DMS 273 (cell line): ENCODE results near the gene PAN3.
A peak's percentile ranks its signal among the peaks of the same experiment; 100 is the strongest.

Source experiments
- DNase-seq: peaks from one replicate; lab custom pipeline; 2025; ENCODE audit not compliant: unreplicated experiment; lab: John Stamatoyannopoulos, UW

The PAN3 gene

DNA sequence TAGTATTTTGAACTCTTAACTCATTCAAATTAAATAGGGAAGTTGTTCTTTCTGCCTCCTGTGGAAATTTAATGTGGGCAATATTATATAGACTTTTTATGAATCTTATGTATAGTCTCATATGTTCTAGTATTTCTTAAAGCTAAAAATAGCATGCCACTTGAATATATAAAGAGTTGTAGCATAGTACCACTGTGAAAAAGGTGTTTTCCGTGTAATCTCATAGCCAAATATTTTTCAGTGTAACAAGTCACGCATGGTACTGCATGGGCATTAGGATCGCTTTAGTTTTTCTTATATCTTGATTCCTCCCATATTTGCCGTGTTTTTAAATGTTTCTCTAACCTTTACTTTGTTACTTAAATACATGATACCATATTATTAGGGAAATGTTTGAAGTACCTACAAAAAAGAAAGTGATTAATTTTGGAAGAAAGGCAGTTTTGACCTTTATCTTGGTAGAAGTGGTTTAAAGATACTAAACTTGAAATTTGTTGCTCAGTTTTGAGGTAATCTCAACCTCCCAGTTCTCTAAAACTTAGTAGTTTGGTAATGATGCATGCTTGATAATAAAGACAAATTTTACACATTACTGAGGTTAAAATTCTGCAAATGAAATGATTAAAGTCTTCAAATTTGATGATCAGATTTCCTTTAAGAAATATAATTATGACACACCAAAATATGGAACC, 81.2 kb downstream of the PAN3 start:
- DNase-seq = no peak

DNA sequence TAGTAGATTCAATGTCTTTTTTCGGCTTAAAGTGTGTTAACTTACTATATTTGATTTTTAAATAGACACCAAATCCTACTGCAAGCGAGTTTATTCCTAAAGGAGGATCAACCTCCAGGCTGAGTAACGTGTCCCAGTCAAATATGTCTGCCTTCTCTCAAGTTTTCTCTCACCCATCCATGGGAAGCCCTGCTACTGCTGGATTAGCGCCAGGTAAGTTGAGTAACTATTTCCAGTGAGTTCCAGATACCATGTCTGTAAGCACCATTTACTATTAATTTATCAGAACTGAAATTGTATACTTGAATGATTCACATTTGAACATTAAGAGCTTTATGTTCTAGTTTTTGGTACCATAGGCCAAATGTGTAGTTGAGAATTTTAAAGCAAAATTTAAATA, 81.8 kb downstream of the PAN3 start:
- no peak for DNase-seq

DNA sequence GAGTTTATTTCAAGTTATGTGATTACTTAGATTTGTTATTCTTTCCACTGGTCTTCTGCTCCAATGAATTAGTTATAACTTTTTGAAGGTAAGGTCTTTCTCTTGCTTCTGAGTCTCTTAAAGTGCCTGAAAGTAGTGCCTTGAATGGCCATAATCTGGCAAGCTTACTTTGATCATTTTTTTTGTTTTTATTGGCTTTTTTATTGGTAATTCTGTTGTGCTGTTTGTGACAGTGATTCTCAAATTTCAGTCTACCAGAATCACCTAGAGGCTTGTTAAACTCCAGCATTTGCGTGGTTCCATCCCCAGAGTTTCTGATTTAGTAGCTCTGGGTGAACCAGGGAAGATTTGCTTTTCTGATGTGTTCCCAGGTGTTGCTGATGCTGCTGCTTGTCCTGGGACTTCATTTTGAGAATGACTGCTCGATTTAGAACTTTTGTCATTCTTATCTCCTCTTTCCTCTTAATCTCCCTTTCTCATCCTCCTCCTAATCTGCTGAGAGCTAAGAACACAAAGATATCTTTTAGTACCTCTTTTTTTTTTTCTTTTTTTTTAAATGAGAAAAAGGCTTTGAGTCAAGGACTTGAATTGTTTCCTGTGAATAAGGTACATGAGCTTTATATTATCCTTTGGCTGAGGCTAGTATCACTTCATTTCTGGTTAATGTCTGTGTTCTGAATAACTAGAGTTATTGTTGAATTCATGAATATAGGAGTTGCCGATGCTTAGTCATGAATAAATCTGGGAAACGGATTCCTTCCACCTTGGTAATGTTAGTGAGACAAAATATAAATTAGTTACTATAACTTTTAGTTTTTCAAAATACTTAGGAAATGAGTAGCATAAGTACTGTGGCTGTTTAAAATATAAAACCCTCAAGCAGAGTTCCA, 91.4 kb downstream of the PAN3 start:
- no peak for DNase-seq

DNA sequence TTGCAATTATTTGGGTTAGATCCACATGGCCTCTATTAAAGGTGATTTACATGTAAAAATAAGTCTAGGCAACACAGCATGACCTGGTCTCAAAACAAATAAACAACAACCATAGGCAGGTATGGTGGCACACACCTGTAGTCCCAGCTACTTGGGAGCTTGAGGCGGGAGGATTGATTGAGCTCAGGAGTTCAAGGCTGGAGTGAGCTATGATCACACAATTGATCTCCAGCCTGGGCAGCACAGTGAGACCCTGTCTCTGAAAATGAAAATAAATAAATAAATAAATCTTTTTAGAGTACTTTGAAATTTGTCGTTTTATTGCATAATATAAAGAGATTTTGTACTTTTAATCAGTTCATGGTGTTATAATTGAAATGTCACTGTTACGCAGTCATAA, 93.3 kb downstream of the PAN3 start:
- DNase-seq = no peak

DNA sequence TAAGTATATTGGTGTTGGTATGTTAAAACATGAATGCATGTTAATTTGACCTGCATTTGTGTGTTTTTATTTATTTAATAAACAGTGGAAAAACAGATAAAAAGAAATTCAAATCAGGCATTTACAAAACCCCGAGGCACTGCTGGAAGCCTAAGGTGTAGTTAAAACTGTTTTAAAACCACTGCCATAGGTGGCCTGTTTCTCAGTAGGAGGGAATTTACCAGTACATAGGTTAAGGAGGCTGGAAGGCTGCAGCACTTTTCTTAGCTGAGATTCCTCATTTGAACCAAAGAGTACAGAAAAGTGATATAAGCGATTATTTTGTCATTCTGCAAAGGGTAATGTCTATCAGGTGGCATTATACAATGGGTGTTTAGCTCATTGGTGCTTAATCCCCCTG, 99.6 kb downstream of the PAN3 start:
- no peak for DNase-seq

DNA sequence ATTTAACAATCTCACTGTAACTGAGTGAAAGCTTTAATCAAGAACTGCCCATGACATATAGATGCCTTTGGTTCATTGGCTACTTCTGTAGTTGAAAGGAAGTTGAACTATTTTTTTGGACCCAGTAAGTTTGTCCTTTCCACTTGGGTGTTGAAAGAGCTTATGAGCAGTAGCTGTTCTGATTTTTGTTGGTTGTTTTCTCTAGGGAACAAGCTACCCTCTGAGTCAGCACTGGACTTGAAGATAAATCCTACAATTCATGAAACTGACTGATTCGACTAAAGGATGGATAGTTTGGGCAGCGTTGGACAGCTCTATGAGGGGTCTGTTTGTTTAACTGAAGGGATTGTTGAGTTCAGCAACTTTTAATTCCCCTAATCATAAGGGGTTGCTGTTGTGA, 101.0 kb downstream of the PAN3 start:
- DNase-seq = no peak

DNA sequence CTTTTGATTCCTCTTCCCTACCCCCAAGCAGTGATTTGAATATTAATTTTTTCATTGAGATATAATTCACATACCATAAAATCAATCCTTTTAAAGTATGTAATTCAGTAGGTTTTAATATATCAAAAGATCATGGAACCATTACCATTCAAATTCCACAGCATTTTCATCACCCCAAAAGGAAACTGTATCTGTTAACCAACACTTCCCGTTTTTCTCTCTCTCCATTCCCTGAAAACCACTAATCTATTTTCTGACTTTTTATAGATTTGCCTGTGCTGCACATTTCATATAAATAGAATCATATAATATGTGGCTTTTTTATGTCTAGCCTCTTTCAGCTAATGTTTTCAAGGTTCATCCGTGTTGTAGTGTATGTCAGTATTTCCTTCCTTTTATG, 107.1 kb downstream of the PAN3 start:
- DNase-seq = no peak

DNA sequence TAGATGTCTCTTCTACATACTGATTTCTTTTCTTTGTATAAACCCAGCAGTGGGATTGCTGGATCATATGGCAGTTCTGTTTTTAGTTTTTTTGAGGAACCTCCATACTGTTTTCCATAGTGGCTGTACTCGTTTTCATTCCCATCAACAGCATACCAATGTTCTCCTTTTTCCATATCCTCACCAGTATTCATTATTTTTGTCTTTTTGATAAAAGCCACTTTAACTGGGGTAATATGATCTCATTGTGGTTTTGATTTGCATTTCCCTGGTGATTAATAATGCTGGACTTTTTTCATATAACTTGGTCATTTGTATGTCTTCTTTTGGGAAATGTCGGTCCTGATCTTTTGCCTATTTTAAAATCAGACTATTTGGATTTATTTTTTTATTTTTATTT, 108.5 kb downstream of the PAN3 start:
- no peak for DNase-seq

DNA sequence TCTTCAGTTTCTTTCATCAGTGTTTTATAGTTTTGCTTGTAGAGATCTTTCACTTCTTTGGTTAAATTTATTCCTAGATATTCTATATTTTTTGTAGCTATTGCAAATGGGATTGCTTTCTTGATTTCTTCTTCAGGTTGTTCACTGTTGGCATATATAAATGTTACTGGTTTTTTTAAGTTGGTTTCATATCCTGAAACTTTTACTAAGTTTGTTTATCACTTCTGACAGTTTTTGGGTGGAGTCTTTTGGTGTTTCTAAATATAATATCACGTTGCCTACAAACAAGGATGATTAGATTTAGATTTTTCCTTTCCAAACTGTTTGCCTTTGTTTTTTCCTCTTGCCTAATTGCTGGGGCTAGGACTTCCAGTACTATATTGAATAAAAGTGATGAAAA, 109.7 kb downstream of the PAN3 start:
- no peak for DNase-seq

DNA sequence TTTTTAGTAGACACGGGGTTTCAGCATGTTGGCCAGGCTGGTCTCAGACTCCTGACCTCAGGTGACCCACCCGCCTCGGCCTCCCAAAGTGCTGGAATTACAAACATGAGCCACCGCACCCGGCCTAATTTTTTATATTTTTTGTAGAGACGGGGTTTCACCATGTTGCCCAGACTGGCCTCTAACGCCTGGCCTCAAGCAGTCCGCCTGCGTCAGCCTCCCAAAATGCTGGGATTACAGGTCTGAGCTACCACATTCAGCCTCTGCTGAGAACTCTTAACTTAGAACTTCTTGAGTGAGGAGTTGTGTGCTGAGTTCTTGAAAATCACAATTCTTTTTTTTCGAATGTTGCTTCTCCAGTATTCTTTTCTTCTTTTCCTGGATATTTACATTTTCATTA, 112.2 kb downstream of the PAN3 start:
- no peak for DNase-seq

DNA sequence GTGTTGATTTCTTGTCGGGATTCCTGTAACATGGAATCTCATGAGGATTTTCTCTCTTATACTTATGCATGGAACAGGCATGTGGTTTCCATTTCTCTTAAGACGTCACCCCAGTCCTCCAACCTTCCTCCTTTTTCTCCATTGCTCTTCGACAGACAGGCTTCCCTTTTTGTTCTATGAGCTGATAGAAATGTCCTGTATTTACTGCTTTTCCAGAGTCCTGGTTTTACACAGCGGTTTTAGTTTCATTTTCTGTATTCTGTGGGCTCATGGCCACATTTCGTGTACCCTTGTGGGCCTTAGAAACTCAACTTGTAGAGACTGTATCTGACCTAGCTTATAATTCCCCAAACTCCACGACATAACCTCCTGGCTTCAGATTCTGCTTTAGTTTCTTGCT, 113.1 kb downstream of the PAN3 start:
- no peak for DNase-seq

DNA sequence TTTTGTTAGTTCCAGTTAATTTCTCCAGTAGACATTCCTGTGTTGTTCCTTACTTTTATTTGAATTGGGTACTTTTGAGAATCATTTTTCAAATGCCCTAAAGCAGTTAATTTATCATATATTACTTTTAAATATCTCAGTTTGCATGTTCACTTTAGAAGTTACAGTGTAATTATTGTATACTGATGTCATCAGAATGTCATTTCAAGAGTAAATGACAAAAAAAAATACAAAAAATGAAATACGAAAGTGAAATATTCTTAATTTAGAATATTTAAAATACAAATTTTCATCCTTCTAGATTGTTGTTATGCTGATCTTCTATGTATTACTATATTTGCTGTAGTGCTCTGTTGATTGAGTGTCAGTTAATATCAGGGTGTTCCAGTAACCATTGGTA, 114.2 kb downstream of the PAN3 start:
- no peak for DNase-seq

DNA sequence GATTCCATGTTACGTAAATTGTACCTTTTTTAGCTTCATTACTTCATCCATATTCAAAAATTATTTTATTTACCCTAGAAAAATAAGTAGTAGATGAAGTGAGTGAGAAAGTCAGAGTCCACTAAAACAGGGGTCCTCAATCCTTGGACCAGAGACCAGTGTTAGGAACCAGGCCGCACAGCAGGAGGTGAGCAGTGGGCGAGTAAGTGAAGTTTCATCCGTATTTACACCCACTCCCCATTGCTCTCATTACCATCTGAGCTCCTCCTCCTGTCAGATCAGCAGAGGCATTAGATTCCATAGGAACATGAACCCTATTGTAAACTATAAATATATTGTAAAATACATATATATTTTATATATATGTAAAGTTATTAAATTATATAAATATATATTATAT, 119.0 kb downstream of the PAN3 start:
- DNase-seq = no peak

DNA sequence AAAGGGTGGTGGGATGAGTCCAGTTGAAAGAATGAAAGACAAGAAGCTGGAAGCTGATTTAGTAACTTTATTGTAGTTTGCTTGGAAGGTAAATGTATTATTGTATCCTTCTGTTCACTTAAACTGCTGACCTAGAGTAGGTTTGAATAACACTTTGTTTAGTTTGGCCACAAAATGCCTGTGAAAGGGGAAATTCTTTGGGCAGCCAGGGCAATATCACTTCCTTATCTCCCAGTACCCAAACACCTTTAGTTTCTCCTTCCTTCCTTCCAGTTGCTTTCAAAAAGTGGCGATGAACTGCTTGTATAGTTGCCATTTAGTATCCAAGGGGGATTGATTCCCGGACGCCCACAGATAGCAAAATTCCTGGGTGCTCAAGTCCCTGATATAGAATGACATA, 120.1 kb downstream of the PAN3 start:
- no peak for DNase-seq

DNA sequence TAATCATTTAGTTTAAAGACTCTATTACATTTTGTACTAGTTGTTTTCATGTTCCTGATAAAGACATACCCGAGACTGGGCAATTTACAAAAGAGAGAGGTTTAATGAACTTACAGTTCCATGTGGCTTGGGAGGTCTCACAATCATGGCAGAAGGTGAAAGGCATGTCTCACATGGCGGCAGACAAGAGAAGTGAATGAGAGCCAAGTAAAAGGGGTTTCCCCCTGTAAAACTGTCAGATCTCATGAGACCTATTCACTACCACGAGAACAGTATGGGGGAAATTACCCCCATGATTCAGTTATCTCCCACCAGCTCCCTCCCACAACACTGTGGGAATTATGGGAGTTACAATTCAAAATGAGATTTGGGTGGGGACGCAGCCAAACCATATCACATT, 129.2 kb downstream of the PAN3 start:
- DNase-seq = no peak

DNA sequence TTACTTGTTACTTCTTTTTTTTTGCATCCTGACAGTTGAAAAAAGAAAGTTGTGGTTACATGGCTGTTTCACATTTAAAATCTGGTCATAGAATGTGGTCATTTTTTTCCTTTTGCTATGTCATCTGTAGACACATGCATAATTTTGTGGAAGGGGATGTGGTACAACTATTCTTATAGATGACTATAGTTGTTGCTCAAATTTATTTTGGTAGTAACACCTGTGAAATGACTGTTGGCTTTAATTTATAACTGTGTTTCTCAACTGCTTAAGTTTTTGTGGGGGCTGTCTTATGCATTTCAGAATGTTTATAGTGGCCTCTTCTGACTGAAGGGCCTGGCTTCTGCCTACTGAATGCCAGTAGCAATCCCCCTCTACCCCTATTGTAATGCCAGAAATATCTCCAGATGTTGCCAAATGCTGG, 130.5 kb downstream of the PAN3 start:
- DNase-seq = no peak

DNA sequence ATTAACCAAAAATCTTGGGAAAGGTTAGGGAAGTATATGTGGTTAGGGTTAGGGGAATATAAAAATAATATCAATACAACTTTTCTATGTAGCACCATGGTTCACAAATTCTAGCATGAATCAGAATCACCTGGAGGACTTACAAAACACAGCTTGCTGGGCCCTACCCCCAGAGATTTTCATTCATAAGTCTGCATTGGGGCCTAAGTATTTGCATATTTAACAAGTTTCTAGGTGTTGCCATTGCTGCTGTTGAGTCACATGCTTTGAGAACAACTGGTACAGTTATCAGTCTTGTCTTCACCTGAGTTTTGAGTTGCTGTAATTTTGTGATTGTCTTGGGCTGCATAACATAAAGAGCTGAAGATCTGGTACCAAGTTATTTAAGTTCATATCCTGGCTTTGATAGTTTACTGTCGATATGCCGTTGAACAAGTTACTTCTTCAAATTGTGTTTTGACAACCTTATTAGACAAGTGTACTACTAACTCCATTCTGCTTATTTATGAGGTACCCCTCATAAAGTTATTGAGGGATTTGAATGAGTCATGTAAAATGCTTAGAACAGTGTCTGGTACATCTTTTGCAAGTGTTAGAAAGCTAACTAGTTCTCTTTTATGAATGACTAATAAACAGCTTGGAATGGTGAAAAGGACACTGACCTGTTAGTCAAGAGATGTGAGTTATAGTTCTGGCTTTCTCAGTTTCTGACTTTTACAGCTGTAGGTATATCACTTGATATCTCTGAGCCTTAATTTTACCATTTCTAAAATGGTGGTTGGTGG, 132.9 kb downstream of the PAN3 start:
- DNase-seq = no peak

DNA sequence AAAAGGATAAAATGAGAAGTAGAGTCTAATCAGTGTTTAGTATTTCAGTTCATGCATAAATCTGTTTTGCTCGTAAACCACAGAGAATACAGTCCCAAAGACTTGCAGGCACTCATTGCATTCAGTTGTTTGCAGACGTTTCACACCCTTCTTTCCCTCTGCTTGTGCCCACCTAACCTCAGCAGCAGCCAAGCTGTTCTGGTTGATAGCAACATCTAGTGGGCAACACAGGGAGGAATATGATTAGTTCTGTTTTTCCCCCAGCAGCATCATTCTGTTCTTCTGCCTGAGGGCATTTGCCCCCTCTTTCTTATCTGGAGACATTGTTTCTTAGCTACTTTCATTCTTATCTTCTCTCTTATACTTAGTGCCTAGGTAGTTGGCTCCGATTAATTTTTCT, 135.6 kb downstream of the PAN3 start:
- DNase-seq = peak; percentile 7

DNA sequence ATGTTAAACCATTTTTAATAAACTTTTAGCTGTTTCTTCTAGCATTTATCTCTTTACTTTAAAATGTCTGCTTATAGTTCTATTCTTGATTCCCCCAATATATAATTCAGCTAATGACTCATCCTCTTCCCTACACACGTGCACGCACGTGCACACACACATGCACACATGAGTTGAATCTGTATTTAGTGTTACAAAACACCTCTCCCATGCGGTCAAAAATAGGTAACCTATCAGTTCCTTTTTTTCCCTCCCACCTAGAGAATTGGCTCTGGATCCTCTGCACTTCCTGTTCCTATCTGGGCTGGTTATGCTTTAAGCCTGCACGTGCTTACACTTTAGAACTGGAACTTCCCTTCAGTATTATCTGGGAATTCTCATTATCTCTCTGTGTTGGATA, 144.1 kb downstream of the PAN3 start:
- no peak for DNase-seq

DNA sequence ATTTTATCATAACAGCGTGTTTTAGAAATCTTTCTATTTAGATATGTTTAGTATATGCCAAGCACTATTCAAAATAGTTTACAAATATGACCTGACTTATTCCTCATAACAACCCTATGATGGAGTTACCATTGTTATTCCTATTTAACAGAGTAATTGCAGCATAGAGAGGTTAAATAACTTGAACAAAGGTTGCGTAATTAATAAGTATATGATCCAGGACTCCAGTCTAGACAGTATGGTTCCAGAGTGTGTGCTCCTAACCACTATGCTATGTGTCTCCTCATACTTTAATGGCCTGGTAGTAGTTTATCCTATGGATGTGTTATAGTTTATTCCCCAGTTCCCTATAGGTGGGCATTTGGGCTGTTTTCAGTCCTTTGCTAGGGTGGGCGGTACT, 145.3 kb downstream of the PAN3 start:
- no peak for DNase-seq

DNA sequence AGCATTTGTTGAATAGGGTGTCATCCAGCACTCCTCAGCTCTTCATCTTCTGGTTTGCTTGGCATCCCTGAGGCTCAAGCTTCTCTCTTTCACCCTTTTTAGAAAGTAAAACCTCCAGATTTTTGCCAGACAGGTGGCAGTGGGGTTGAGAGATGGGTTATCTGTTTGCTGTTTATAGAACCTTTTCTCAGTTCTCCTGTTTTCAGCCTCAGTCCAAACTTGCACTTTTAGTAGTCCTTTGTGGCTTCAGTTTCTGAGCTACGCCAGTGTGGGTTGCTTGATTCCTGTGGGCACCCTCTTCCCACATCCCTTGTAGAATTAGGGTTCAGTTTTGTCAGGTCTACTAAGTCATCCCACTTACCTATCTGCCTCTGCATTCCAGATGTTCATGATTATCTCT, 147.9 kb downstream of the PAN3 start:
- no peak for DNase-seq

DNA sequence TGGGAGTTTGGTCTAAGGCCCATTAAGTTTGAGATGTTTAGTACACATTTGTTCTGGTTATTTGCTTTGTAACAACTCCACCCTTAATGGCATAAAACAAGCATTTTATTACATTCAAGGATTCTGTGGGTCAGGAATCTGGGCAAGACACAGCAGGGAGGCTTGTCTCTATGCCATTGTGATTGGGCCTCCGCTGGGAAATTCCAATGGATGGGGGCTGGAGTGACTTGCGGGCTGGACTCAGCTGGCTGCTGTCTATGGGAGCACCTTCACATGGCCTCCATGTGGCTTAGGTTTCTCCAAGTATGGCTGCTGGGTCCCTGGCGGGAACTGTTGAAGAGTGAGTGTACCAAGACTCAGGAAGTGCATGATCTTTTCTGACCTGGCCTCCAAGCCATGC, 159.0 kb downstream of the PAN3 start:
- DNase-seq = no peak
